T-helper 17 cell (primary cell): ENCODE measurements around the gene DCLRE1C. TPM values are rescaled to one million over a fixed set of nuclear protein-coding genes. Genes with fewer than 3 reads are reported as not detected.
A peak's percentile ranks its signal among the peaks of the same experiment; 100 is the strongest.

Experiments
- ATAC-seq: fragments of 150-1000 bp; cut with Tn5 transposase; 2 replicates; pipeline ENCODE4 v1.10.0; 2021; ENCODE audit warnings: mild to moderate bottlenecking, moderate library complexity
- DNase-seq, 3 donors: peaks; one replicate each; pipeline versions ENCODE4 v3.0.0 to v3.0.0-alpha.2; 2020 to 2021
- H3K9me3 ChIP-seq: one replicate; pipeline ENCODE4 v1.7.0; 2013; ENCODE audit warnings: low read length, mild to moderate bottlenecking; ENCODE audit not compliant: control insufficient read depth, poor library complexity, severe bottlenecking
- H3K27ac Mint-ChIP-seq: one replicate; pipeline ENCODE4 v1.8.0; 2022; ENCODE audit warnings: mild to moderate bottlenecking, moderate library complexity, mixed read lengths
- H3K27me3 Mint-ChIP-seq: one replicate; pipeline ENCODE4 v1.8.0; 2022; ENCODE audit warnings: mixed read lengths
- H3K36me3 Mint-ChIP-seq: one replicate; pipeline ENCODE4 v1.8.0; 2022; ENCODE audit warnings: low read depth, mixed read lengths
- H3K4me1 Mint-ChIP-seq: one replicate; pipeline ENCODE4 v1.8.0; 2022; ENCODE audit warnings: mild to moderate bottlenecking, mixed read lengths
- H3K4me3 Mint-ChIP-seq: one replicate; pipeline ENCODE4 v1.8.0; 2022; ENCODE audit warnings: mild to moderate bottlenecking, moderate library complexity, mixed read lengths
- total RNA-seq, 4 donors: library from RNA in 2 of 4; stranded (reverse) in 2 of 4; gene quantifications; one replicate each; pipeline ENCODE4 v1.2.3 and lab custom pipeline; 2022 to 2026

Gene DCLRE1C
- total RNA-seq, 2 donors from 2014 or later = 12.8 to 15.3 TPM

GRCh38 chr10:14860791-14861190, 93.1 kb downstream of the DCLRE1C start:
- Mint-ChIP-seq H3K27me3 (no peaks in the 10 kb centered on the region), H3K27ac (peak overlapping the region; percentile 10), H3K36me3 (peaks cover 9% of the 10 kb centered on the region), H3K4me1 (peaks cover 16% of the 10 kb centered on the region), H3K4me3 (no peak overlapping the region)
- DNase-seq (no peak), ATAC-seq (no peak)
- H3K9me3 ChIP-seq = no peaks in the 10 kb centered on the region

- DNase-seq (no peak), ATAC-seq (no peak)
- peaks cover 9% of the 10 kb centered on the region for H3K36me3 Mint-ChIP-seq
- no peaks in the 10 kb centered on the region for H3K9me3 ChIP-seq
- peaks cover 16% of the 10 kb centered on the region for H3K4me1 Mint-ChIP-seq
- no peaks in the 10 kb centered on the region for H3K27me3 Mint-ChIP-seq
- H3K27ac Mint-ChIP-seq = peak overlapping the region; percentile 21
- no peak overlapping the region for H3K4me3 Mint-ChIP-seq
Measured at GRCh38 chr10:14859775-14860174, 94.1 kb downstream of the DCLRE1C start.

- no peak for ATAC-seq
- peaks cover 9% of the 10 kb centered on the region for H3K36me3 Mint-ChIP-seq
- H3K4me1 Mint-ChIP-seq = peaks cover 16% of the 10 kb centered on the region
- H3K27ac Mint-ChIP-seq = peak overlapping the region; percentile 21
- no peaks in the 10 kb centered on the region for H3K9me3 ChIP-seq
- H3K27me3 Mint-ChIP-seq = no peaks in the 10 kb centered on the region
- no peak for DNase-seq
- H3K4me3 Mint-ChIP-seq = no peak overlapping the region
Measured at GRCh38 chr10:14859043-14859442, 94.9 kb downstream of the DCLRE1C start.

- Mint-ChIP-seq H3K27ac (no peak overlapping the region), H3K36me3 (peaks cover 9% of the 10 kb centered on the region), H3K4me3 (no peak overlapping the region), H3K27me3 (no peaks in the 10 kb centered on the region), H3K4me1 (peaks cover 14% of the 10 kb centered on the region)
- ATAC-seq (no peak), DNase-seq (no peak)
- no peaks in the 10 kb centered on the region for H3K9me3 ChIP-seq
Measured at GRCh38 chr10:14858338-14858960, 95.4 kb downstream of the DCLRE1C start.

- Mint-ChIP-seq H3K4me3 (no peak overlapping the region), H3K27me3 (no peaks in the 10 kb centered on the region), H3K36me3 (peaks cover 4% of the 10 kb centered on the region), H3K4me1 (peaks cover 7% of the 10 kb centered on the region), H3K27ac (no peak overlapping the region)
- DNase-seq (no peak), ATAC-seq (no peak)
- H3K9me3 ChIP-seq = no peaks in the 10 kb centered on the region
Measured at GRCh38 chr10:14855453-14855852, 98.4 kb downstream of the DCLRE1C start.

- Mint-ChIP-seq H3K4me3 (no peak overlapping the region), H3K27ac (no peak overlapping the region), H3K36me3 (no peaks in the 10 kb centered on the region), H3K27me3 (no peaks in the 10 kb centered on the region), H3K4me1 (no peaks in the 10 kb centered on the region)
- ATAC-seq = no peak
- no peak for DNase-seq
- no peaks in the 10 kb centered on the region for H3K9me3 ChIP-seq
Measured at GRCh38 chr10:14852236-14852635, 101.7 kb downstream of the DCLRE1C start.

Other genes with a start within 250 kb of the DCLRE1C start
- 100 to 1,000 TPM; 258 to 399 TPM for gene FAM107B, start 179.2 kb downstream of the DCLRE1C start, total RNA-seq
- gene CDNF, start 116.1 kb downstream of the DCLRE1C start, total RNA-seq = 1 to 10 TPM in 1 of 2 donors, under 1 TPM in 1; 0.62 to 3.2 TPM
- gene HSPA14, start 115.8 kb downstream of the DCLRE1C start, total RNA-seq = 10 to 100 TPM; 22.5 to 24.7 TPM
- gene MSANTD7, start 115.8 kb downstream of the DCLRE1C start, total RNA-seq = 10 to 100 TPM; 22.2 to 23.2 TPM
- gene SUV39H2, start 75.2 kb downstream of the DCLRE1C start, total RNA-seq = 1 to 10 TPM; 3.3 to 3.7 TPM
- gene MEIG1, start 5.3 kb upstream of the DCLRE1C start, total RNA-seq = not detected
- 1 to 10 TPM in 1 of 2 donors, not detected in 1; 3.8 TPM for gene OLAH, start 89.8 kb upstream of the DCLRE1C start, total RNA-seq
- gene ACBD7, start 134.7 kb upstream of the DCLRE1C start, total RNA-seq = under 1 TPM in 1 of 2 donors, not detected in 1; 0.77 TPM
- 10 to 100 TPM; 12.1 to 14.3 TPM for gene RPP38, start 143.3 kb upstream of the DCLRE1C start, total RNA-seq
- 10 to 100 TPM; 42.2 to 42.9 TPM for gene NMT2, start 214.6 kb upstream of the DCLRE1C start, total RNA-seq